Hematopoietic multipotent progenitor cell treated with erythropoietin and hydrocortisone succinate and interleukin-3 and kit ligand, for 8 days (in vitro differentiated cells): ENCODE data around the gene IGF2BP2.

Experiments used
- DNase-seq: peaks from one replicate; pipeline ENCODE4 v3.0.0-alpha.2; 2015

Gene IGF2BP2

GRCh38 chr3:185732782-185733181 lies 92.1 kb downstream of the IGF2BP2 start:
- no peak for DNase-seq

DNA sequence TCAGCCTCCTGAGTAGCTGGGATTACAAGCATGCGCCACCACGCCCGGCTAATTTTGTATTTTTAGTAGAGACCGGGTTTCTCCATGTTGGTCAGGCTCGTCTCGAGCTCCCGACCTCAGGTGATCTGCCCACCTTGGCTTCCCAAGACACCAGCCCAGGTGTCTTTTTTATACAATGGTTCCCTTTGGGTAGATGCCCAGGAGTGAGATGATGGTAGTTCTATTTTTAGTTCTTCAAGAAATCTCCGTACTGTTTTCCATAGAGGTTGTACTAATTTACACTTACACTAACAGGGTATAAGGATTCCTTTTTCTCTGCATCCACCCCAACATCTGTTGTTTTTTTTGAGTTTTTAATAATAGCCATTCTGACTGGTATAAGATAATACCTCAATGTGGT lies 94.3 kb downstream of the IGF2BP2 start:
- DNase-seq, result no peak

- no peak for DNase-seq
Observed at GRCh38 chr3:185729337-185730055, 95.3 kb downstream of the IGF2BP2 start.

DNA sequence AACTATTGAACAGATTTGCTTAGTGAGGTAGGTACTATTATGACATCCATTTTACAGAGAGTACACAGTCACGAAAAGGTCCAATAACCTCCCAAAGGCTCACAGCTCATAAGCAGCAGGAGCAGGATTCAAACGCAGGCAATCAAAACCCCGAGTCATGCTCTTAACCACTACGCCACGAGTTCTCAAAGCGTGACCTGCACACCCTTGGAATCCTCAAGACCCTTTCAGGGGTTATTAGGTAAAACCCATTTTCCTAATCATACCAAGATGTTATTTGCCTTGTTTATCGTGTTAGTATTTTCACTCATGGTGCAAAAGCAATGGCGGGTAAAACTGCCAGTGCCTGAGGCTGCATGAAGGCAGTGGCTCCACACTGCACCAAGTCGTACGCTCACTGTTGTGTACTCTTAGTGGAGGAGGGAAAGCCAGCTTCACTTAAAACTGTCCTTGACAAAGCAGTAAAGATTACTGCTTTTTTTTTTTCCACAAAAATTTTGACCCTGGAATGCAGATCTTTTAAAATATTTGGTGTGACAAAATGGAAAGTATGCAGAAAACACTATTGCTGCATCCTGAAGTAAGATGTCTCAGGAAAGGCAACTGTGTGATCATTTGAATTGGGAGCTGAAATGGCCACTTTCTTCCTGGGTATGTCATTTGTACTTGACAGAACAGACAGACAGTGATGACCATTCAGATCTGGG lies 96.1 kb downstream of the IGF2BP2 start:
- no peak for DNase-seq

- DNase-seq, result no peak
Observed at GRCh38 chr3:185727873-185728272, 97.0 kb downstream of the IGF2BP2 start.

DNA sequence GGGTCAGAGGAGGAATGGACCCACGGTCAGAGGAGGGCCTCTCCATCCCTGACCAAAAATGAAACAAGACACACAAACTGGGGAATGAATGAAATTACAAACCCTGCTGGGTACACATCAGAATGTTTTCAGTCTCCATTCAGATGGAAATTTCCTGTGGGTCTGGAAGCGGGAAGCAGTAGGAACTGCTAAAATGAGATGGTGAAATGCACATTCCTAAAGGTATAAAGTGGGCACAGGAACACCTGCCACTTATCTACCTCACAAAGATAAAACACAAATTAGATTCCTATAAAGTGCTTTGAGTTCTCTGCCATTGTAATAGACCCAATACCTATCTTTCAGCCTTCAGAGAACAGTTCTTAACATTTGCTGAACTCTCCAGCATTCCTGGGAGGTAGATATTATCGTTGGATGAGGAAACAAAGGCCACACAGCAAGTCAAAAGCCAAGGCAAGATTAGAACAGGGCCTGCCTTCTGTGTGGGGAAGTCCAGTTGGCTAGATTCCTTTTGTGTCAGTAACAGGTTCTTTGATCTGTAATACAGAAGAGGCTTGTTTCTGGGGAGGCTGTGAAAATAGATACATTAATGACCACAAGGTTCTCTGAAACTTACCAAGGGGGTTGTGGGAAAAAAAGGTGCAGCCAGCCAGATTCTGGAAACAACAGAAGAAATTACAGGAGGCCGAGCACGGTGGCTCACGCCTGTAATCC lies 98.4 kb downstream of the IGF2BP2 start:
- DNase-seq, result no peak

GRCh38 chr3:185724761-185725160 lies 100.1 kb downstream of the IGF2BP2 start:
- DNase-seq, result no peak

DNA sequence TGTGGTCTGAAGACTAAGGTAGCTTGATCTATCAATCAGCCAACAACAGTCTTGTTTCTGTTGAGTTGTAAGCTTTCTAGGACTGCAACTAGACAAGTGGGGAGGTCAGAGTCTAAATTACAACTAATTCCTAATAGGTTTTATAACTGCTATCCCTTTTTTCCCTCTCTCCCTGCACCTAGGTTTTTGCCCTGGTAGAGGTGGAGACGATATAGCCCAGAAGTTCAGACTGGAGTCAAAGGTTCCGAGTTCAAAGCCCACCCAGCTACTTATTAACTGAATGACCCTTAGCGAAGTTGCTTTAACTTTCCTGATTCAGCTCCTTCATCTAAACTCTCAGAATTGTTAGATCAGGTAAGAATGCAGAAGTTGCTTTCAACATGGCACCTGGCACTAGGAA lies 100.6 kb downstream of the IGF2BP2 start:
- DNase-seq, result no peak

- no peak for DNase-seq
Observed at GRCh38 chr3:185722881-185723280, 102.0 kb downstream of the IGF2BP2 start.

GRCh38 chr3:185721970-185722369 lies 102.9 kb downstream of the IGF2BP2 start:
- DNase-seq, result no peak

GRCh38 chr3:185720326-185720725 lies 104.5 kb downstream of the IGF2BP2 start:
- no peak for DNase-seq

DNA sequence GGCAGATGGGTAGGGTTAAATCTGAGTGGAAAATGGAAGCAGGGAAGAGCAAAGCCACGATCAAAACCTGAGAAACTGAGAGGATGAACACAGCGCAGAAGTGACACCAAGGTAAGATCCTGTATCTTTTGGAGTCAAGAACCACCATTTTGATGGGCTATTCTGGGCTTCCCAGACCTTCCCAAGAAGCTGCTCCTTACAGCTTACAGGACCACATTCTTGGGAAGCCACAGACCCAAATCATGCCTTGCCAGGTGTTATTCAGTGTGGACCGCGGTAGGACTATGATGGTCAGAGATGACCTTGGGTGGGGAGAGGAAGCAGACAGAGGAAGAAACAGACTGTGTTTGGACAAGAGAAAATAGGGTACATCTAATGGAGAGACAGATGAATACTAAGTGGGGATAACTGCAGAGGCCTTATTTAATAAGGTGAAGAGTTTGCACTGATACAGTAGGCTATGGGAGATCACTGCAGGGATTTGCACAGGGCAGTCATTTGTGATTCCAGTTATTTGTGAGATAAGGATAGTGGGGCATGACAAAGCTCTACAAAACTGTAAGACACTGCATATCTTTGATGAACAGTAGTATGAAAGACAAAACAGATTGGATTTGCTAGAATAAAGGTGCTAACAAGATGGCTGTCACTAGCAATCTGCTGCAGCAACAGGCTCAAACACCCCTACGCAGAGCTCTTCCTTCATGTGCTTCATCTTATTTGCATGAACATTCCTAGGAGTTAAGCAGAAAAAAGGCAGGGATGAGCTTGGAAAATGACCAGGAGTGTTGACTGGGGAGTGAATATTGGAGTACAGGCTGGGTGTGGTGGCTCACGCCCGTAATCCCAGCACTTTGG lies 105.9 kb downstream of the IGF2BP2 start:
- no peak for DNase-seq

DNA sequence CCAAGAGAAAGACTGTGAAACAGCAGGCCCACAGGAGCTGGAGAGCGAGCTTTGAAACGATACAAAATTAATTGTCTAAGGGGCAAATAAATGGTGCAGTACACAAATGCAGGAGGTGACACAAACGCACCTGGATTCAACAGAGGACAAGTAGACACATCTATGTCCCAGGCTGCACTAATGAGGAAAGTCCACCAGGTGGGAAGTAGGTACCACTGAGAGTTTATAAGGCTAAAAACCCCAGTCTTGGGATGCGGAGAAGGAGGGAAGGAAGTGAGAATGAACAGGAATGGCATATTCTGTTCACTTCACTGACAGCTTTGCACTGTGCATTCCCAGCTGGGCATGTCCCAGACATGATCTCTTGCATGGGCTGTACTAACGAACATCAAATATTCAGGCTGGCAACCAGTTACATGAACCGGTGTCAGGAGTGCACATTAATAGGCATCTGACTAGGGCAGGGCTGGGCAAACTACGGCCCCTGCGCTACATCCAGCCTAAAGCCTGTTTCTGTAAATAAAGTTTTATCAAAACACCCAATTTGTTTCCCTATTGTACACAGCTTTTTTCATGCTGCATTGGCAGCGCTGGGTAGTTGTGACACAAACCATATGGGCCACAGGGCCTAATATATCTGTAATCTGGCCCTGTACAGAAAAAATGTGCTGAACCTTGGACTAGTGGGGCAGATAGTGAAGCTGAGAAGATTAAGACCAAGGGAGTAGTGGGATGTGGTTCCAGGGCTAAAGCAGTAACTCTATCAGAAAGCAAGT lies 107.0 kb downstream of the IGF2BP2 start:
- DNase-seq, result no peak

DNA sequence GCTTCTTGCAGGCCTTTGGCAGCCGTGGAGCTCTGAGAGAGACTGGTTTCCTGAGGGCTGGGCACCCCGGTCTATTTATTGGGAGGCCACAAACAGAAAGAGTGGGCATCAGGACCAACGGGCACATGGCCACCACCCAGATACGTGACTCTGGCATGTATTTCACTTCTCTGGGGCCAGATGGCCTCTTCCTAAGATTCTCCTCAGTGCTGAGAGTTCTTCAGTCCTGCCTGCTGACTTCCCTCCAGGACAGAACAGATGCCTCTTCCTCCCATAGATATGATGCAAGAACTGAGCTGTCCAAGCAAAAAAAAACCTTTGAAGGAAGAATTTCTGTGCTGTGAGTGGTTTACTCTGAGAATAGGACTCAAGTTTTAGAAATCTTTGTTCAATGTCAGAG lies 107.7 kb downstream of the IGF2BP2 start:
- DNase-seq, result no peak

DNA sequence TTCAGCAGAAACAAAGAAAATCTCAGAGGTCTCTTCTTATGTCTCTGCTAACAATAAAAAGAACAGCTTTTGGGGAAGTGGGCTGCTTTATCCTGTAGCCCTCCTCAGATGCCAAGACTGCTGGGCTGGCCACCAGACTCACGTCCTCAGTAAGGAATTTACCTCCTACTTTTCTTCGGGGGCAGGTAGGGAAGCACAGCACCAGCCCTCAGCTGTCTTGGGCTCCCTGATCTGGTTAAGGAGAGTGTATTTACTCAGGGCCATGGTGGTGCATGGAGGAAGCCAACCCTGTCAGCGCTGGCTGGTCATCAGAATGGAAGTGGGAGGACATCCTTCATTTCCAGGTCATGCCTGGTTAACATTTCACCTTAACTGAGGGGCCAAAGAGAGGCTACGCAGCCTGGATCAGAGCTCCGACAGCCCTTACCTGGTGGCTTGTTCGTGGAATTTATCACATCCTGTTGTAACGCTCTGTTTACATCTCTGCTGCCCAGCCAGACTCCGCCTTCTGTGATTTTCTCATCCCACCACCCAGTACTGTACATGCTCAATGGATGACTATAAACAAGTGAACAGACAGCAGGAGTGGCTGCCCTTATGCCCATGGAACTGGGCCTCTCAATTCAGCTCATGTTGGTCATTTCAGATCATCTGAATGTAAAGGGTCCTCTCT lies 108.3 kb downstream of the IGF2BP2 start:
- DNase-seq, result no peak

- no peak for DNase-seq
Observed at GRCh38 chr3:185715091-185715490, 109.8 kb downstream of the IGF2BP2 start.

DNA sequence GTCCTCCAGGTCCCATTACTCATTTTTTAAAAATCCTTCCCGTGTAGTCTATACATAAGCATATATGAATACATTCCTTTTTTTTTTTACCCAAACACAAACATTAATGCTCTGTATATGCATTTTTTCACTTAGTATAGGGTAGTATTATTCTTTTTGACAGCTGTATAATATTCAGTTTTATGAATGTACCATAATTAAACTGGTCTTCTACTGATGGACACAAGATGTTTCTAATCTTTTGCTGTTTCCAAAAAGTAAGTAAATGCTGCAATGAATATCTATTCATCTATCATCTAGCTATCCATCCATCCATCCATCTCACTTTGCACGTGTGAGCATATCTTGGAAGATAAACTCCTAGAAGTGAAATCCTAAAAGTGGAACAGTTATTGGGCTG lies 110.8 kb downstream of the IGF2BP2 start:
- no peak for DNase-seq

DNA sequence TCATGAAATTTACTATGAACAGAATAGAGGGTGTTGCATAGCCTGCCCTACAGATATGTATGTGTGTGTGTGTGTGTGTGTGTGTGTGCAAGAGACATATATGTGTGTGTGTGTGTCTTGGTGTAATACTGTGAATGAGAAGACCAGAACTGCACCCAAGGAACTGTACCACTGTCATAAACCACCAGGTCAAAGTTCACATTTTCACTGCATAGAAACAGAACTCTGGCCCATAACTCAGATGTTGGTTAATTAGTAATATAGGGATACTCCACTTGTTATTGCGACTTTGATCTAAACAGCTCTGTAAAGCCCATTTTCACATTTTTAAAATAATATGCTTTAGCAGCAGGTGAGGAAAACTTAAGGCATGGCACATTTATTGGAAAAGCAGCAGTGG lies 111.8 kb downstream of the IGF2BP2 start:
- DNase-seq, result no peak

DNA sequence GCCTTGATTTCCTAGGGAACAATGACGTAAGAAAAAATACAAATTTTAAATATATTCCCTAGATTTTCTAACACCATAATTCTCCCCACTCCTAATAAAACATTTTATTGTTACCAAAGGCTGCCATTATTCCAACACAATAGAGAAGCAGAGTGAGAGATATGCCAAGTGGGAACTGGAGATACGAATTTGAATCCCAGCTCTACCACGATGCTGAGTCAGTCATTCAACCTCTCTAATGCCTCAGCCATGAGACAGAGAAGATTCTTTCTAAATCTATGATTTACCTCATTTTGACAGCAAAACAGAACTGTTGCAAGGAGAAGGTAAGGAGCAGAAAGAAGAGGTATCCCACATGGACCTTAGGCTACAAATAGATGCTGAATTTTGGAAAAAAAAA lies 112.5 kb downstream of the IGF2BP2 start:
- no peak for DNase-seq

DNA sequence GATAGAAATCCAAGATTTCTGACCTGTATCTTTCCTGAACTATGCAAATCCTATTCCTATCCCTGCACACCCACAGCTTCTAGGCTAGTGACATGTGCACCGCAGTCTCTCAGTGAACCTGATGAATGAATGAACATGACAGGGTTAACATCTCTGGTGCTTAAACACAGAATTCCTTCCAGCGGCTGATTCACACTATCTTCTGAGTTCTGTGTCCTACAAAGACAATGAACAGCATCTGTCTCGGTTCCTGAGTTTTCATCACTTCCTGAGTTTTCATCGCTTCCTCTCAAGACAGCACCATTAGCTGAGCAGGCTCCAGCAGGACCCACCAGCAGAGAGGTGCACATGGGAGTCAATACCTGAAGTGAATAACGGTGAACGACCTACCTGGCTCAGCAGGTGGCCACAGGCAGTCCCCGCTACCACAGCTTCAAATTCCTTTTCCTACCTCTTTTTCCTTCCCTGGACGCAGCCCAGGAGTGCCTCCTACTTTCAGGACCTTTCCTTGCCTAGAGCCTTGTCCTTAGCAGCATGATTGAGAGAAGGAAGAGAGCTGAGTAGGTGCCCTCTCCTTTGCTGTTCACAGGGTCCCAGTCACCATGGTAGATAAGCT lies 113.5 kb downstream of the IGF2BP2 start:
- no peak for DNase-seq

DNA sequence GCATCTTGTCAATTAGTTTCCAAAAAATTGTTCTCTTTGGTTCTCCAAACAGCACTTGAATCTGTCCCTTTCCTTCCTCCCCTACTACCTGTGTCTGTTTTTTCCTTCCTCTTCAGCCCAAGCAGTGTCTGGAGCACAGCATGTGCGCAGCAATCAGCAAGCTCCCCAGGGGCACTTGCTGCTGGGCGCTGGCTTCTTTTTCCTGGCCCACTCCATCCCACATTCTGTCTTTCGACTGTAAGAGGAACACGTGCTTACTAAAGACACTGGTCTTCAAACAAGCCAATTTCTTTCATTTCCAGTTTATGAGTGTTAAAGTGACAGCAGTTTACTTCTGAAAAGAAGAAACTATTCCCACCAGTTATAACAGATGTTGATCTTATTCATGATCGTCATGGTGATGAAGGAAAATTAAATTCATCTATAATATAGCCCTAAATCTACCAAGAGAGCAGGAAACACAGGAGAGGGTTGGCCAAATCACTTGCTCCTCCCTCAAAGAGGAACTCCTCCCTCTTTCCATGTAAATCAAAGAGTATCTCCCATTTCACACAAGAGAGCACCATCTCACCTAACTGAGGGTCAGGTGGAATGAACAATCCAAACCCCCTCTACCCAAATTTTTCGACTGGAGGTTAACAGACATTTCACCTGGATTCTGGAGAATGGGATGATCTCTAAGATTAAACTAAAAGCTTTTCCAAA lies 115.4 kb downstream of the IGF2BP2 start:
- DNase-seq, result no peak
